ENCODE measurements around the gene TNRC6C.
A peak's percentile ranks its signal among the peaks of the same experiment; 100 is the strongest.

Gene TNRC6C

DNA sequence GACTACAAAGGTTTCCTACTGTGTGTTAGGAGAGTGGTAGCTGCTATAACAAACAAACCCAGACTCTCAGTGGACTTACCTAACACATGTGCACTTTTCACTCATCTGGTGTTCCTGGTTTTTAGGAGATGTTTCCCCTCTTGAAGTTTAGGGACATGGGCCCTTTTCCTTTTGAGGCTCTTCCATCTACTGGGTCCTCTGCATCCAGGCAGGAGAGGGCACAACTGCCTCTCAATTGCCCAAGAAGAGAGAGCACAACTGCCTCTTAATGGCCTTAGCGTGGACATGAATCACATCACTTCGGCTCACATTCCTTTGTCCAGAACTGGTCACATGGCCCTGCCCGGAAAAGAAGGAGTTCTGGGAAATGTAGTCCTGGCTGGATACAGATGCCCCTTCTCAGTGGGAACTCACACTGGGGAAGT lies 9.8 kb upstream of the TNRC6C start:
- ATAC-seq: peak; percentile 94
- TF ChIP-seq ZNF8 (CRISPR knock-in tag; IDR thresholded peaks at IDR 0.05) (no peak), ZC3H10 (CRISPR knock-in tag; IDR thresholded peaks at IDR 0.05) (no peak), OSR1 (CRISPR knock-in tag; IDR thresholded peaks at IDR 0.05) (no peak), ZFP3 (CRISPR knock-in tag; IDR thresholded peaks at IDR 0.05) (no peak)

DNA sequence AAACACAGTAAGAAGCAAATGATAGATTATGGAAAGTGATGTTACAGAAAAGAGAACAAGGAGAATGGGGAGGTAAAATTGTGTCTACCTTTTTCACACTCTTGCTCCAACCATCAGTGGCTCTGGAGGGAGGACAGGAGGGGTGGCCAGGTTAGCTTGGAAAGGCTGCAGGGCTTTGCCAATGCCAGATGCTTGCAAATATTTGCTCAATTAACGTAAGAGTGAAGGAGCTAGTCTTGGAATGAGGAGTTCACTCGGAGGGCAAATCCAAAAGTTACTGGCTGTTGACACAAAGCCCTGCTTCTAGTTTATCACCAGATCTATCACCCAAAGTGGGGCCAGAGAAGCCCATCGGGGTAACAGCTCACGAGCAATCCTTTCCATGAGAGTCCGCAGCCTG lies 7.4 kb upstream of the TNRC6C start:
- ATAC-seq: no peak
- TF ChIP-seq, protein P1, sequence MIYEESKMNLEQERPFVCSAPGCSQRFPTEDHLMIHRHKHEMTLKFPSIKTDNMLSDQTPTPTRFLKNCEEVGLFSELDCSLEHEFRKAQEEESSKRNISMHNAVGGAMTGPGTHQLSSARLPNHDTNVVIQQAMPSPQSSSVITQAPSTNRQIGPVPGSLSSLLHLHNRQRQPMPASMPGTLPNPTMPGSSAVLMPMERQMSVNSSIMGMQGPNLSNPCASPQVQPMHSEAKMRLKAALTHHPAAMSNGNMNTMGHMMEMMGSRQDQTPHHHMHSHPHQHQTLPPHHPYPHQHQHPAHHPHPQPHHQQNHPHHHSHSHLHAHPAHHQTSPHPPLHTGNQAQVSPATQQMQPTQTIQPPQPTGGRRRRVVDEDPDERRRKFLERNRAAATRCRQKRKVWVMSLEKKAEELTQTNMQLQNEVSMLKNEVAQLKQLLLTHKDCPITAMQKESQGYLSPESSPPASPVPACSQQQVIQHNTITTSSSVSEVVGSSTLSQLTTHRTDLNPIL (CRISPR knock-in tag; IDR thresholded peaks at IDR 0.05; ENCODE audit: low read depth): no peak
- TF ChIP-seq ISL1 (CRISPR knock-in tag; IDR thresholded peaks at IDR 0.05) (no peak), PPARA (CRISPR knock-in tag; IDR thresholded peaks at IDR 0.05; ENCODE audit: borderline replicate concordance) (no peak), SNAI2 (CRISPR knock-in tag; IDR thresholded peaks at IDR 0.05) (no peak), ZFP30 (CRISPR knock-in tag; IDR thresholded peaks at IDR 0.05) (no peak), ZNF565 (CRISPR knock-in tag; conservative IDR thresholded peaks at IDR 0.05; ENCODE audit: low read depth) (no peak), RARB (CRISPR knock-in tag; IDR thresholded peaks at IDR 0.05) (no peak), ZFP3 (CRISPR knock-in tag; IDR thresholded peaks at IDR 0.05) (no peak), ZNF70 (CRISPR knock-in tag; IDR thresholded peaks at IDR 0.05) (no peak), CSDC2 (CRISPR knock-in tag; IDR thresholded peaks at IDR 0.05) (no peak), GLIS3 (CRISPR knock-in tag; IDR thresholded peaks at IDR 0.05) (no peak), ESRRG (CRISPR knock-in tag; IDR thresholded peaks at IDR 0.05) (no peak), ZC3H10 (CRISPR knock-in tag; IDR thresholded peaks at IDR 0.05) (no peak), OSR1 (CRISPR knock-in tag; IDR thresholded peaks at IDR 0.05) (no peak)
- TF ChIP-seq, protein P2, sequence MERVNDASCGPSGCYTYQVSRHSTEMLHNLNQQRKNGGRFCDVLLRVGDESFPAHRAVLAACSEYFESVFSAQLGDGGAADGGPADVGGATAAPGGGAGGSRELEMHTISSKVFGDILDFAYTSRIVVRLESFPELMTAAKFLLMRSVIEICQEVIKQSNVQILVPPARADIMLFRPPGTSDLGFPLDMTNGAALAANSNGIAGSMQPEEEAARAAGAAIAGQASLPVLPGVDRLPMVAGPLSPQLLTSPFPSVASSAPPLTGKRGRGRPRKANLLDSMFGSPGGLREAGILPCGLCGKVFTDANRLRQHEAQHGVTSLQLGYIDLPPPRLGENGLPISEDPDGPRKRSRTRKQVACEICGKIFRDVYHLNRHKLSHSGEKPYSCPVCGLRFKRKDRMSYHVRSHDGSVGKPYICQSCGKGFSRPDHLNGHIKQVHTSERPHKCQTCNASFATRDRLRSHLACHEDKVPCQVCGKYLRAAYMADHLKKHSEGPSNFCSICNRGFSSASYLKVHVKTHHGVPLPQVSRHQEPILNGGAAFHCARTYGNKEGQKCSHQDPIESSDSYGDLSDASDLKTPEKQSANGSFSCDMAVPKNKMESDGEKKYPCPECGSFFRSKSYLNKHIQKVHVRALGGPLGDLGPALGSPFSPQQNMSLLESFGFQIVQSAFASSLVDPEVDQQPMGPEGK (CRISPR knock-in tag; IDR thresholded peaks at IDR 0.05; ENCODE audit: borderline replicate concordance): no peak

DNA sequence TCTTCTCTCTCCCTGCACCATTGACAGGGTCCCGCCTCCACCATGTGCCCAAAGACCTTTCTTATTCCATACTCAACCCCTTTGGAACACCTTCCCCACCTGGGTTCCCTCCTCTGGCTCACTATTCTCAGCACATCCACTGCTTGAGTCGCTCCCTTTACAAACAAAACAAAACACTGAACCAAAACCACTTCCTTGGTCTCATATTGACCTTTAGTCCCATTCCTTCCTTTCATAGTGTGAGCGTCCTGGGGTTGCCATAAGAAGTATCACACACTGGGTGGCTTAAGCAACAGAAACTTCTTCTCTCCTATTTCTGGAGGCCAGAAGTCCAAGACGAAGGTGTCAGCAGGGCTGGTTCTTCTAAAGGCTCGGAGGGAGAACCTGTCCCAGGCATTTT lies 6.1 kb upstream of the TNRC6C start:
- ATAC-seq: no peak
- TF ChIP-seq ZFP30 (CRISPR knock-in tag; IDR thresholded peaks at IDR 0.05): no peak
- no peak for TF ChIP-seq TOX (CRISPR knock-in tag; IDR thresholded peaks at IDR 0.05; ENCODE audit: borderline replicate concordance)
- TF ChIP-seq CSDC2 (CRISPR knock-in tag; IDR thresholded peaks at IDR 0.05): no peak
- no peak for TF ChIP-seq ZC3H10 (CRISPR knock-in tag; IDR thresholded peaks at IDR 0.05)
- no peak for TF ChIP-seq ZNF8 (CRISPR knock-in tag; IDR thresholded peaks at IDR 0.05)
- no peak for TF ChIP-seq ZNF565 (CRISPR knock-in tag; conservative IDR thresholded peaks at IDR 0.05; ENCODE audit: low read depth)
- no peak for TF ChIP-seq PPARA (CRISPR knock-in tag; IDR thresholded peaks at IDR 0.05; ENCODE audit: borderline replicate concordance)
- TF ChIP-seq BACH2 (CRISPR knock-in tag; IDR thresholded peaks at IDR 0.05; ENCODE audit: borderline replicate concordance): no peak
- TF ChIP-seq, protein P2 (CRISPR knock-in tag; IDR thresholded peaks at IDR 0.05; ENCODE audit: borderline replicate concordance): no peak
- TF ChIP-seq ZFP3 (CRISPR knock-in tag; IDR thresholded peaks at IDR 0.05): no peak
- TF ChIP-seq ESRRG (CRISPR knock-in tag; IDR thresholded peaks at IDR 0.05): no peak
- TF ChIP-seq, protein P3, sequence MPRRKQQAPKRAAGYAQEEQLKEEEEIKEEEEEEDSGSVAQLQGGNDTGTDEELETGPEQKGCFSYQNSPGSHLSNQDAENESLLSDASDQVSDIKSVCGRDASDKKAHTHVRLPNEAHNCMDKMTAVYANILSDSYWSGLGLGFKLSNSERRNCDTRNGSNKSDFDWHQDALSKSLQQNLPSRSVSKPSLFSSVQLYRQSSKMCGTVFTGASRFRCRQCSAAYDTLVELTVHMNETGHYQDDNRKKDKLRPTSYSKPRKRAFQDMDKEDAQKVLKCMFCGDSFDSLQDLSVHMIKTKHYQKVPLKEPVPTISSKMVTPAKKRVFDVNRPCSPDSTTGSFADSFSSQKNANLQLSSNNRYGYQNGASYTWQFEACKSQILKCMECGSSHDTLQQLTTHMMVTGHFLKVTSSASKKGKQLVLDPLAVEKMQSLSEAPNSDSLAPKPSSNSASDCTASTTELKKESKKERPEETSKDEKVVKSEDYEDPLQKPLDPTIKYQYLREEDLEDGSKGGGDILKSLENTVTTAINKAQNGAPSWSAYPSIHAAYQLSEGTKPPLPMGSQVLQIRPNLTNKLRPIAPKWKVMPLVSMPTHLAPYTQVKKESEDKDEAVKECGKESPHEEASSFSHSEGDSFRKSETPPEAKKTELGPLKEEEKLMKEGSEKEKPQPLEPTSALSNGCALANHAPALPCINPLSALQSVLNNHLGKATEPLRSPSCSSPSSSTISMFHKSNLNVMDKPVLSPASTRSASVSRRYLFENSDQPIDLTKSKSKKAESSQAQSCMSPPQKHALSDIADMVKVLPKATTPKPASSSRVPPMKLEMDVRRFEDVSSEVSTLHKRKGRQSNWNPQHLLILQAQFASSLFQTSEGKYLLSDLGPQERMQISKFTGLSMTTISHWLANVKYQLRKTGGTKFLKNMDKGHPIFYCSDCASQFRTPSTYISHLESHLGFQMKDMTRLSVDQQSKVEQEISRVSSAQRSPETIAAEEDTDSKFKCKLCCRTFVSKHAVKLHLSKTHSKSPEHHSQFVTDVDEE (CRISPR knock-in tag; IDR thresholded peaks at IDR 0.05): no peak
- no peak for TF ChIP-seq TCF4 (CRISPR knock-in tag; IDR thresholded peaks at IDR 0.05; ENCODE audit: borderline replicate concordance)
- TF ChIP-seq ZNF70 (CRISPR knock-in tag; IDR thresholded peaks at IDR 0.05): no peak
- no peak for TF ChIP-seq SNAI2 (CRISPR knock-in tag; IDR thresholded peaks at IDR 0.05)

DNA sequence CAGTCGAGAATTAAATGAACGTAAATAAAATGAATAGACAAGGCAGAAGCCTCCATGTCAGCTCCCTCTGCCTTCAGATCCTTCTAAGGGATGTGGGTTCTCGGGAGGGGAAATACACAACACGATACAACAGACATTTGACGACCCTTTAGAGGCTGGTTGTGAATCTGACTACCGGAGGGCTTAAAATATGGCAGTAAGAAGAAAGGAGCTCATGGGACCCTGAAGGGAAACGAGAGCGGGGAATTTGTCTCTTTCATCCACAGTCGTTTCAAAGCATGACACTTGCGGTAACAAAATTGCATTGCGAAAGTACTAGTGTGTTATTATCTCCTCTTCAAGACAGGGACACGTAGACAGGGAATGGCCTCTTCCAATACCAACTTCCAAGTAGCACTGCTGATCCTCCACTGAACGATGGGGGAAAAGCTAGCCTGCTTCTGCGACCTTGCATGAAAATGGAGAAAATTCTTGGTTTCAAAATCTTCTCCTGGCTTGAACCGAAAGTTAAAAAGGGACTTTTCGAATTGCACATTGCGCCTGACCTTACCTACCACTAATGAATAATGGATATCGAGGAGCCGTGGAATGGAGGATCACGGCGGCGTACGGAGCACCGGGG lies 1.2 kb upstream of the TNRC6C start:
- TF ChIP-seq GLIS3 (CRISPR knock-in tag; IDR thresholded peaks at IDR 0.05) (no peak), ISL1 (CRISPR knock-in tag; IDR thresholded peaks at IDR 0.05) (no peak), SNAI2 (CRISPR knock-in tag; IDR thresholded peaks at IDR 0.05) (no peak), ZFP3 (CRISPR knock-in tag; IDR thresholded peaks at IDR 0.05) (no peak), ZC3H10 (CRISPR knock-in tag; IDR thresholded peaks at IDR 0.05) (no peak)
- ATAC-seq: no peak; the same call in 2 of the 3 replicates

Data from SK-N-SH treated with all-trans-retinoic acid at 6 μM for 48 hours (cell line).